ENCODE data around the gene CFAP45.

The CFAP45 gene

GRCh38 chr1:159927211-159927848 is 27.4 kb upstream of the CFAP45 start:
- no peak overlapping the region for H3K4me3 ChIP-seq (ENCODE audit: low read depth, low read length)
- DNase-seq (ENCODE audit: low read depth), result no peak
- TF ChIP-seq CTCF (IDR thresholded peaks at IDR 0.05; ENCODE audit: low read depth, low read length, missing control alignments), result no peak

- no peak for TF ChIP-seq CTCF (IDR thresholded peaks at IDR 0.05; ENCODE audit: low read depth, low read length, missing control alignments)
- DNase-seq (ENCODE audit: low read depth), result no peak
- peak overlapping the region; percentile 96 for H3K4me3 ChIP-seq (ENCODE audit: low read depth, low read length)
Observed at GRCh38 chr1:159925719-159926078, 25.7 kb upstream of the CFAP45 start.

- H3K4me3 ChIP-seq (ENCODE audit: low read depth, low read length), result peak within 1 kb of the TSS; percentile 96
- DNase-seq (ENCODE audit: low read depth), result peak; percentile 65
- no peak for TF ChIP-seq CTCF (IDR thresholded peaks at IDR 0.05; ENCODE audit: low read depth, low read length, missing control alignments)
Observed at GRCh38 chr1:159924791-159925718, 25.1 kb upstream of the CFAP45 start, which contains the start of gene TAGLN2. TAGLN2 (minus strand) TSS chr1:159925507; CDS start chr1:159920509, 4,998 bp downstream.

- H3K4me3 ChIP-seq (ENCODE audit: low read depth, low read length), result peak overlapping the region; percentile 96
- no peak for TF ChIP-seq CTCF (IDR thresholded peaks at IDR 0.05; ENCODE audit: low read depth, low read length, missing control alignments)
- no peak for DNase-seq (ENCODE audit: low read depth)
Observed at GRCh38 chr1:159924025-159924790, 24.2 kb upstream of the CFAP45 start.

GRCh38 chr1:159923203-159924024 is 23.4 kb upstream of the CFAP45 start:
- H3K4me3 ChIP-seq (ENCODE audit: low read depth, low read length), result peak overlapping the region; percentile 96
- TF ChIP-seq CTCF (IDR thresholded peaks at IDR 0.05; ENCODE audit: low read depth, low read length, missing control alignments), result no peak
- DNase-seq (ENCODE audit: low read depth), result peak; percentile 56

All from GM12864 (cell line).